IPS-20b (cell line): ENCODE measurements around the gene MUSK.

ENCODE experiments used
- H3K27ac ChIP-seq: one replicate; pipeline ENCODE4 v1.5.1; 2013; ENCODE audit warnings: low read length
- H3K27me3 ChIP-seq: 2 replicates; pipeline ENCODE4 v1.6.1; 2013; ENCODE audit warnings: mild to moderate bottlenecking, low read length, inconsistent platforms; ENCODE audit not compliant: insufficient read depth
- H3K36me3 ChIP-seq: 2 replicates; pipeline ENCODE4 v1.6.1; 2013; ENCODE audit warnings: low read depth, mild to moderate bottlenecking, inconsistent platforms, low read length, moderate library complexity; ENCODE audit not compliant: insufficient read depth
- H3K4me1 ChIP-seq: 2 replicates; pipeline ENCODE4 v1.6.1; 2013; ENCODE audit warnings: mild to moderate bottlenecking, control low read depth, inconsistent platforms, low read length, moderate library complexity; ENCODE audit not compliant: insufficient read depth
- H3K4me3 ChIP-seq: 2 replicates; pipeline ENCODE4 v1.5.1; 2013; ENCODE audit warnings: mild to moderate bottlenecking, low read length, inconsistent platforms
- H3K9ac ChIP-seq: 2 replicates; pipeline ENCODE4 v1.6.1; 2013; ENCODE audit warnings: low read depth, mild to moderate bottlenecking, inconsistent platforms, low read length, moderate library complexity
- H3K9me3 ChIP-seq: 2 replicates; pipeline ENCODE4 v1.6.1; 2013; ENCODE audit warnings: mild to moderate bottlenecking, low read depth, low read length, inconsistent platforms; ENCODE audit not compliant: insufficient read depth

MUSK gene

DNA sequence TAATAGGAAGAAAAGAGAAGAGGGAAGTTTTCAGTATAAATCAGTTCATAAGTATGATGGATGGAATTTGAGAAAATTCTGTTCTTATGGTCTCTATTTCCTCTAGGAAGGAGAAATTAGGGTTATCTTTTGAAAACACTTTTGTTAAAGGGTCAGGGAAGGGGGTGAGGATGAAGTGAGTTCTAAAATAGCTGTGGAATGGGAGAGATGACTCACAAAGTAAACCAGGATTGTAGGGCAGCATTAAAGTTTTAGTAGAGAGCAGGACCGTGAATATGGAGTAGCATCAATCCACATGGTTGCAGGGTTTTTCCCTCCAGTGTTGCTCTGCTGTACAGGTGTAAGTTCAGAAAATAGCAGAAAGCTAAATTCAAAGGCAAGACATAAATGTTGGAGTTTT, 32.4 kb downstream of the MUSK start:
- H3K36me3 ChIP-seq: no peaks in the 10 kb centered on the region
- no peaks in the 10 kb centered on the region for H3K4me1 ChIP-seq
- H3K27me3 ChIP-seq: no peaks in the 10 kb centered on the region
- no peak overlapping the region for H3K4me3 ChIP-seq
- H3K9ac ChIP-seq: no peak overlapping the region
- H3K27ac ChIP-seq: no peak overlapping the region
- H3K9me3 ChIP-seq: no peaks in the 10 kb centered on the region

DNA sequence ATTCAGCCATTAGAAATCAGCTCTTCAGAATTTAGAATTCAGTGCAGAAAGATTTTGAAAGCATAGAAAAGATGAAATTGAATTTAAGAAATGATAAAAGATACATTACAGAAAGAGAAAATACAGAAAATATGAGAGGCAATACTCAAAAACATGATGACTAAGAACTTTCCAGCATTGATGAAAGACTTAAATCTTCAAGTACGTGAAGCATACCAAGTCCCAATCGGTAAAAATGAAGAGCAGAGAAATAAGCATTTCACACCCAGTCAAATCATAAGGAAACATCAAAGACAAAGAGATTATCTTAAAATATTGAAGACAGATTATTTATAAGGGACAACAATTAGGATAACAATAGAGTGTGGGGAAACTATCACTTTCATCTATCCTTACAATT, 35.1 kb downstream of the MUSK start:
- no peaks in the 10 kb centered on the region for H3K9me3 ChIP-seq

DNA sequence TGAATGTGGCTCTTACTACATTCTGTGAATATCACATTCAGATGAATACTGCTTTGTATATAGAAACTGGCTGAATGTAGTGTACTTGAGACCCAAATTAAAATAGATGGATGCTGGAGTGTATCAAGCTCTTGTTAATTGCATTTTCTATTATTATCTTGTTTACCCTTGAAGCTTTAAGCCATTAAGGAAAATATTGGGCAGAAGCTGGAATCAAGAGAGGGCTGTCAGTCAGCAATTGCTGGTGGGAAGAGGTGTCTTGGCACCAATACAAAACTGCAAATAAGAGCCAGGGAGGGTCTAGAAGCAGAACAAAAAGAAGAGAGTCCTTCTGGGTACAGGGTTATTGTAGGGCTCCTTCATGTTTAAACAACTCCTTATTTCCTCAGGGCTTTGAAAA, 38.8 kb downstream of the MUSK start:
- Histone ChIP-seq H3K9me3 (no peaks in the 10 kb centered on the region), H3K36me3 (no peaks in the 10 kb centered on the region), H3K27me3 (no peaks in the 10 kb centered on the region), H3K27ac (no peak overlapping the region), H3K4me1 (no peaks in the 10 kb centered on the region), H3K9ac (no peak overlapping the region), H3K4me3 (no peak overlapping the region)

More for the DNA sequence above, 35.1 kb downstream of the MUSK start:
- H3K9ac ChIP-seq: no peak overlapping the region
- no peak overlapping the region for H3K4me3 ChIP-seq
- no peaks in the 10 kb centered on the region for H3K36me3 ChIP-seq
- no peak overlapping the region for H3K27ac ChIP-seq
- H3K4me1 ChIP-seq: no peaks in the 10 kb centered on the region
- H3K27me3 ChIP-seq: no peaks in the 10 kb centered on the region

DNA sequence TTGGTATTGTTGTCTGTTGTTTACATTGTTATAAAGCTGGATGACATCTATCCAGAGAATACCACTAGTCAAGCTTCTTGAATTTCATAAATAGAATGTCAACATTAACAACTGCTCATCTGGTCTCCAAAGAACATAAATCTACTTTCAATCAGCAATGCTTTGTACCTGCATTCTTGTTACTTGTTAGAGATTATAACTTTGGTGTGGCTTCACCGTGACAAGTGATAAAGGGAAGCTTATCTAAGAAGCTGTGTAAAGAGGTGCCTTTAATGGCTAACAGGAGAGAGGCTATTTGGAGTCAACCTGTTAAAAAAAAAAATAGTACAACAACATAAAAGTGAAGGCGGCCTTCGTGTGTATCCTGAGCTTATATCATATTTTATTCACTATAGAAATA, 41.8 kb downstream of the MUSK start:
- no peaks in the 10 kb centered on the region for H3K36me3 ChIP-seq
- H3K4me3 ChIP-seq: no peak overlapping the region
- no peak overlapping the region for H3K27ac ChIP-seq
- H3K27me3 ChIP-seq: no peaks in the 10 kb centered on the region
- H3K9ac ChIP-seq: no peak overlapping the region
- H3K4me1 ChIP-seq: peaks cover 7% of the 10 kb centered on the region; the same call in 1 of the 2 replicates
- H3K9me3 ChIP-seq: no peaks in the 10 kb centered on the region

DNA sequence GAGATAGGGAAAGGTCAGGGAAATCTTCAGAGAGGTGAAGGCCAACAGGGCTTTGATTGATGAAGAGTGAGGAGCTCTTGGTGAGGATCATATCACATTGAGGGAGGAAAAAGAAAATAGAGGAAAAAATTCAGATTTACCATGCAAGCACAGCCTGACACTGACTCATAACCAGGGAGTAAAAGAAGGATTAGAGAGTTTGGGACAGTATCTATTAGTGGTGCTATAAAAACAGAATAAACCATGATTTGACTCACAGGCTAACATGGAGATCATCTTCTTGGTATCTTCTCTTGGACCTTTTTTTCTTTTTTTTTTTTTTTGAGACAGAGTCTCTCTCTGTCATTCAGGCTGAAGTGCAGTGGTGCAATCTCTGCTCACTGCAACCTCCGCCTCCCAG, 44.4 kb downstream of the MUSK start:
- Histone ChIP-seq H3K9me3 (no peaks in the 10 kb centered on the region), H3K27ac (no peak overlapping the region), H3K9ac (no peak overlapping the region), H3K4me3 (no peak overlapping the region), H3K4me1 (peaks cover 7% of the 10 kb centered on the region; the same call in 1 of the 2 replicates), H3K36me3 (no peaks in the 10 kb centered on the region), H3K27me3 (no peaks in the 10 kb centered on the region)

DNA sequence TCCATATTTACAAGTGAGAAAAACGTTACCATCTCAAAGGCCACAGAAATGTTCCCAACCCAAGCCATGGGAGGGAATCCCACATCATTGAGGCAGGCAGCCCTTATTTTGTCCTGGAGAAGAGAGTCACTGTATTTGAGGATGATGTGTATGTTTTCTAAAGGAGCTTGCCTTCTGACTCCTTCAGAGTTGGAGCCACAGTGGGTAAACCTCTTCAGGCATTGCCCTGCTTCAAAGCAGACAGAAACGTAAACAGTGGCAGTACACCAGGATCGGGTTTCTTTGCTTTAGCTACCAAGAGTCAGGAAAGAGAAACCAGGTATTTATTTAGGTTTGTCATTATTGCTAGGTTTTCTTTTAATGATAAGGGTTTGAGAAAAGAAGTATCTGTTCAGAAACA, 45.7 kb downstream of the MUSK start:
- Histone ChIP-seq H3K4me1 (peaks cover 7% of the 10 kb centered on the region; the same call in 1 of the 2 replicates), H3K27ac (no peak overlapping the region), H3K9ac (no peak overlapping the region), H3K27me3 (no peaks in the 10 kb centered on the region), H3K4me3 (no peak overlapping the region), H3K36me3 (no peaks in the 10 kb centered on the region), H3K9me3 (no peaks in the 10 kb centered on the region; the same call in 1 of the 2 replicates)

DNA sequence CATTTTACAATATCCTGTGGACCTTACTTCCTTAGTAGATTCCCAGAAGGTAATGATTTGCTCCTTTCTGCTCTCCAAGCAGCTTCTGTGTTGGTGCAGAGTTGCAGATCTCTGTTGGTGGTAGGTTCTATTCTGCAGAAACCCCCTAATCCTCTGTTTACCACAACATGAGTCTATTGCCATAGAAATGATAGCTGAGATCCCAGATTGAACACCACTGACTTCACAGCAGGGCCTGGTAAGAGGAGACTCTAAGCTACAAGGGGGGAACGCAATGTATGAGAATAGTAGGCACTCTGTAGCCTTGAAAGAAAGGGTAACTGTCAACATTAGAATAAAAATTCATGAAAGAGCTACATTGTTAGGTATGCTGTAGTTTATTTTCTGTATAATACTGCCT, 59.5 kb downstream of the MUSK start:
- no peaks in the 10 kb centered on the region for H3K36me3 ChIP-seq
- H3K9ac ChIP-seq: no peak overlapping the region
- no peaks in the 10 kb centered on the region for H3K9me3 ChIP-seq
- H3K27me3 ChIP-seq: no peaks in the 10 kb centered on the region
- H3K27ac ChIP-seq: no peak overlapping the region
- H3K4me1 ChIP-seq: peaks cover 13% of the 10 kb centered on the region; the same call in 1 of the 2 replicates
- no peak overlapping the region for H3K4me3 ChIP-seq

DNA sequence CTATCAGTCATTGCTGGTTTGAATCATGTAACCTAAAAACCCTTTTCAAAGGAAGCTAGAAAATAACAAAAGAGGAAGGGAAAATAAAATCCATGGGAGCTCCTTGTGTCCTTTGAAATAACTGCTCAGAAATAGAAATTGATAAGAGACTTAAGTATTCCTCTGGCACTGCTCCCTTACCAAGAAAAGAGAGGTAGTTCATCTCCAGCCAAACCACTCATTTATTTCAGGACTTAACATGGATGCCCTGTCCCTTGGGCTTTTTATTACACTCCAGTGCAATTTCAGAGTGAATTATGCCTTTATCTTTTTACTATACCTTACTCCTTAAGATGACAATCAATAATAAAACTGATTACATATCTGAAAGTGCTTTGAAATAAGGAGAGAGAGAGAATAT, 61.0 kb downstream of the MUSK start:
- no peaks in the 10 kb centered on the region for H3K27me3 ChIP-seq
- H3K4me3 ChIP-seq: no peak overlapping the region
- H3K9me3 ChIP-seq: no peaks in the 10 kb centered on the region
- H3K9ac ChIP-seq: peak overlapping the region; percentile 14; the same call in 1 of the 2 replicates
- H3K36me3 ChIP-seq: no peaks in the 10 kb centered on the region
- no peak overlapping the region for H3K27ac ChIP-seq
- peaks cover 16% of the 10 kb centered on the region; the same call in 1 of the 2 replicates for H3K4me1 ChIP-seq

DNA sequence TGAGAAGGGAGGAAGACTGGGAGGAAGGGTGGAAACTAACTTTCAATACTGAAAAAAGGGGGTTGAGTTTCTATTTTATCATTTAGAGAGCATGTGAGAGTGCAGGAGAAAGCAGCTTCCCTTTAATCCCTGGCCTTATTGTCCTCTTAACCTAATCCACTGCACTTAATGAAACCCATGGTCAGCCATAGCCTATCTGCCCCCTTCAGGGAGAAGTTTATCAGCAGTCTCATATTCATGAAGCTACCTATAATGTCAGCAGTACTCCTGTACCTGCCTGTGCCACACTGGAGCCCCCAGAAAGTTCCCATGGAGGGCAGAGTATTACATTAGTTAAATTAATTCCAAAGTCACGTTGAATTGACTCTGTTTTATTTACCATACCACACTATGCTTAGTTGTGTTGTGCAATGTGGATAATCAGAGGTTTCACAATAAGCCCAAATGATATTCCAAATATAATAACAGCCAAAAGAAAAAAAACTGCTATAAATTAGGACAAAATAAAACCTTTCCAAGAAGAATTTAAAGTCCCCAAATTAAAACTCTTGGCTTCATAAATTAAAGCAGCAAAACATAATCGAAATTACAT, 62.9 kb downstream of the MUSK start:
- no peak overlapping the region for H3K27ac ChIP-seq
- H3K36me3 ChIP-seq: no peaks in the 10 kb centered on the region
- H3K4me1 ChIP-seq: peaks cover 16% of the 10 kb centered on the region; the same call in 1 of the 2 replicates
- H3K9me3 ChIP-seq: no peaks in the 10 kb centered on the region
- no peak overlapping the region for H3K4me3 ChIP-seq
- no peaks in the 10 kb centered on the region for H3K27me3 ChIP-seq
- no peak overlapping the region for H3K9ac ChIP-seq

DNA sequence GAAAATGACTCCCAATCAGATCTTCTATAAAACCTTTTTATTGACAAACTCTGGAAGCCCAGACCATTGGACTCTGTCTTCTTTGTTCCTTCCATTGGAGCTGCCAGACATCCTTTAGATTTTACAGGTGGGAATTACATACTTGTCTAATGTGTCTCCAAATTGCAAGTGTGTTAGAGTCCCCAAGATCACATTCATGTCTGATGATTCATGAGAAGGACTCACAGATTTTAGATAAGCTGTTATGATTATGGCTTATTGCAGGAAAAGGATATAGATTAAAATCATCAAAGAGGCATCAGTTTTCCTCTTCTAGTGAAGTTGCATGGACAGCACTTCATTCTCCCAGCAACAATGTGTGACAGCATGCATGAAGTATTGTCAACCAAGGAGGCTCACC, 70.4 kb downstream of the MUSK start:
- H3K4me3 ChIP-seq: no peak overlapping the region
- peaks cover 5% of the 10 kb centered on the region; the same call in 1 of the 2 replicates for H3K4me1 ChIP-seq
- H3K9ac ChIP-seq: no peak overlapping the region
- no peaks in the 10 kb centered on the region for H3K36me3 ChIP-seq
- H3K9me3 ChIP-seq: no peaks in the 10 kb centered on the region
- H3K27ac ChIP-seq: no peak overlapping the region
- H3K27me3 ChIP-seq: no peaks in the 10 kb centered on the region

DNA sequence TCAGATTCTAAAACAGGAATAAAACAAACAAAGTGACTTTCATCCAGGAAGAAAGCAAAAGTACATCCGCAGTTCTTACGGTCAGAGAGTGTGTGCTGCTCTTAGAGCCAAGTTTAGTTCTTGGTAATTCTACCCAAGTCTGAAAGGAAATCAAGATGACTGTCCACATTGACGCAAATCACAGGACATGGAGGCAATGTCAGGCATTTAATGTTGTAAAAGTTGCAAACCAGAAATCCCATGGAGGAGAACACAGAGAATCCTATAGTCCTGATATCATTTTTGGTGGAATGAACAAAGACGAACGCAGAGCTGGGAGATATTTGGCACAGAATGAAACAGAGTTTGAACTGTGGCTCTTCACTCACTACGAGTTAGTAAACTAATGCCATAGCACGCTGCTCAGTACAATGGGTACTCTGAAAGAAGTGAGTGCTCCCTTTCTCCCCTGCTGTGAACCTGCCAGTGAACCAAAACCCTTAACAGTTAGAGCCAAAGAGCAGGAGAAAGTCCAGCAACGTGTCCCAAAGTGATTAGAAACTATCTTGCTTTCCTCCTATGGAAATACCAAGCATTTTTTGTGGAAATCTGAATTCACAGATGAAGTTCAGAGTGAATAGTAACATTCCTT, 74.3 kb downstream of the MUSK start:
- Histone ChIP-seq H3K9ac (no peak overlapping the region), H3K4me3 (no peak overlapping the region), H3K36me3 (no peaks in the 10 kb centered on the region), H3K9me3 (no peaks in the 10 kb centered on the region), H3K27ac (no peak overlapping the region), H3K4me1 (peaks cover 12% of the 10 kb centered on the region; the same call in 1 of the 2 replicates), H3K27me3 (no peaks in the 10 kb centered on the region)

DNA sequence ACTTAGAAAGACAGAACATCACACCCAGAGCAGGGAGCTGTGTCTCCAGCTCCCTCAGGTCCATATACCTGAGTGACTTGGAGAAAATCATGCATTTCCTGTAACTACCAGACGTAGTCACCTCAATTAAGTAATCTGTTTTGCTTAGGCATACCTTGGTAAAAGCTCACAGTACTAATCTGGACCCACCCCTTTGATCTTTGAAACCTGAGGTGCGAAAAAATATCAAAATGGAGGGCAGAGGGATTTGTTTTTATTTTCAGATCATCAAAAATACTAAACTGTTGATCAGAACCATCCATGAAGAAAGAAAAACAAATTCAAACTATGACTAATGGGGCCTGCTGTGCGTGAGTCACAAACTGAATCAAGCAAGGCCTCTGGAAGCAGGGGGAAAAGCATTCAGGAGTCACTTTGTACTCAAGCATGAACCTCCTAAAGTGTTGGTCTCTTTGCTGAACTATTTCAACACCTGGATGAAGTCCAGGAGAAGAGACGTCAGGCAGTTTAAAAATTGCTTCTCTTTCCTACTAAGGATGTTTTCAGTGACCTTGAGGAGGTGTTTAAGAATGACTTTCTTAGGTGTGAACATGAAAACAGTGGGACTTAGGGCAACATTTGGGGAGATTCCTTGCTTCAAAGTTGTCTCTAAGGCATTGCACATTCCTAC, 76.3 kb downstream of the MUSK start:
- H3K4me3 ChIP-seq: no peak overlapping the region
- peaks cover 12% of the 10 kb centered on the region; the same call in 1 of the 2 replicates for H3K4me1 ChIP-seq
- H3K36me3 ChIP-seq: no peaks in the 10 kb centered on the region
- H3K9me3 ChIP-seq: no peaks in the 10 kb centered on the region
- no peaks in the 10 kb centered on the region for H3K27me3 ChIP-seq
- no peak overlapping the region for H3K27ac ChIP-seq
- no peak overlapping the region for H3K9ac ChIP-seq
